RPMI8226 (cell line): ENCODE data around the gene OR1F1.
A peak's percentile ranks its signal among the peaks of the same experiment; 100 is the strongest.
"Not testable (repeated sequence)": the region's sequence is repeated elsewhere in the genome, so short reads cannot be mapped to it uniquely, and the experiment has no call there.

ENCODE experiments used
- DNase-seq: peaks from one replicate; pipeline ENCODE4 v3.0.0-alpha.2; 2015

OR1F1 gene

DNA sequence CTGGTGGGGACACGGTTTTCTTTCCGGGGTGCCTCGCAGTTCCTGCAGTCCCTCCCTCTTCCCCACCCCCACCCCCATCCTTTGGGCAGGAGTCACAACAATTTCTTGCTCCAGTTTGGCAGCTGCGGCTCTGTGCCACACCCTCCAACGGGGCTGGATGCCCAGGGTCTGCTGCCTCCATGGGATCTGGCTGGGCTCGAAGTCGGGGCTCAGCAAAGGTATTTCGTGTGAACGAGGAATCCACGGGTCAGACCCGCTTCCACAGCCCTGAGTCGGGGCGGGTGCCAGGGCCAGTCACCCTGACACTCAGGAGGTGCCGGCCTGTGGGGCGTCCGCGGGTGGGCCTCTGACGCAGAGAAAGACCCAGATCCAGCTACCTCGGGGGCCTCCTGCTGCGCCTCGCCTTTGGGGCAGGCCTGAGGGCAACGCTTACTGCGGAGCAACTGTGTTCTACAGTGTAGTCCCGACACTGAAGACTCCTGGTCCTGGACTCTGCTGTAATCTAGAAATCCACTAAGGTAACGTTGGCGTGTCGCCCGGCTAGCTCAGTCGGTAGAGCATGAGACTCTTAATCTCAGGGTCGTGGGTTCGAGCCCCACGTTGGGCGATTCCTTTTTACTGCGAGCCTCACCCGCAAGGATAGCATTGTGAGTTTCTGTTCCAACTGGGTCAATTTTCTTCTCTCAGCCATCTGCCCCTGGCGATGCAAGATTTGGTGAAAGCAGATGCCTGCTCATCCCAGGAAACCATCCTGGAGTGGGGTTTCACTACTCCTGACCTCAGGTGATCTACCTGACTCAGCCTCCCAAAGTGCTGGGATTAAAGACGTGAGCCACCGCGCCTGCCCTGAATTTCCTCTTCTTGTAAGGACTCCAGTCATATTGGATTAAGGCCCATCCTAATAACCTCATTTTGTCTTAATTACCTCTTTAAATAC lies 12.6 kb upstream of the OR1F1 start:
- peak; percentile 72 for DNase-seq

- no peak for DNase-seq
Measured at GRCh38 chr16:3179651-3180050, 8.4 kb upstream of the OR1F1 start.

- DNase-seq = no peak
Measured at GRCh38 chr16:3180445-3180878, 7.5 kb upstream of the OR1F1 start.

- DNase-seq = not testable (repeated sequence)
Measured at GRCh38 chr16:3182293-3182607, 5.8 kb upstream of the OR1F1 start.

DNA sequence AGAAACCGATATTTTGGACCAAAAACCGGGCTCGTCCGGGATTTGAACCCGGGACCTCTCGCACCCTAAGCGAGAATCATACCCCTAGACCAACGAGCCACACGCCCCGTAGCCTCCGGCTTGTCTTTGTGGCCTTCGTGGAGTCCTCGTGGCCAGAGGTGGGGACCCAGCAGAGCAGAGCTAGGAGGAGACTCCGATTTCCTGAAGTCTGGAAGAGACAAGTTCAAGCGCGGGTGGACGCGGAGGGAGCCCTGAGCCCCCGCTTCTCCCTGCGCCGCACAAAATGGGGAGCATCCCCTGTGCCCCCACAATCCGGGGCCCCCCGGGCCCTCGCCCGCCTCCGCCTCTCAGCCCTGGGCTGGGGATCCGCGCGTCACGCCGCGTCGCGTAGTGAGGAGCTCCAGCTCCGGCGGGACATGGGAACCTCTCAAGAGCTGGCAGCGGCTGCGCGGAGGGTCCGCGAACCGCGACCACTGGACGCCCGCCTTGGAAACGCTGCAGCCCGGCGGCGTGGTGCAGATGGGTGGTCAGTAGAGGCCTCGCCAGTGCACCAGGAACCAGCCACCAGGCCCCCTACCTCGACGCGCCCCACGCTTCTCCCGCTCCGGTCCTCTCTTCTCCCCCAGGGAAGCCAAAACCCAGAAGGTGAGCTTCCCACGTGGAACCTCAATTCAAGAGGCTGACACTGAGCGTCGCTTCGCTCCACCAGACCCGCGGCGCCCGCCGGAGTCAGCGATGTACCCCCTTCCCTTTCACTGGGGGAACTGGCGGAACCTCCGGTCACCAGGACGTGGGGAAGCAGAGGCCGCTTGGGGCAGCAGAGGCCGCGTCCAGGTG lies 5.2 kb upstream of the OR1F1 start:
- peak; percentile 66 for DNase-seq

- no peak for DNase-seq
Measured at GRCh38 chr16:3183445-3184139, 4.4 kb upstream of the OR1F1 start.

- no peak for DNase-seq
Measured at GRCh38 chr16:3186946-3187690, 886 bp upstream of the OR1F1 start.

GRCh38 chr16:3188675-3188924 lies 596 bp downstream of the OR1F1 start:
- DNase-seq = no peak

- peak; percentile 73 for DNase-seq
Measured at GRCh38 chr16:3188925-3189825, 1.2 kb downstream of the OR1F1 start.

DNA sequence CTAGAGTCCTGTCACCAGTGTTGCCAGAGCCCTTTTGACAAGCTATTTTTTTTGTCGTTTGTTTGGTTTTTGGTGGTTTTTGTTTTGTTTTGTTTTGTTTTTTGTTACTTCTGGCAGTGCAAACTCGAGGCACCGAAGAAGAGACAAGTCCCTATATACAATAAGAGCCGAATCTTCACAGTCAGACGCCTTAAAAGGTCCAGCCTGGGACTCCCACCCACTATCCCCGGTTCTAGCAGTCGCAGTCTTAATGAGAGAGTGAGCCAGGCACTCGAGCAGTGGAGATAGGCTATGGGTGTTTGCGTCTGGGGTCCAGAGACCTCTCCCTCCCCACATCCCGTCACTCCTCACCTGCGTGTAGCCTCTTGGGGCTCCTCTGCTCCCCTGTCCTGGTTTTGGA lies 1.9 kb downstream of the OR1F1 start:
- DNase-seq = no peak

GRCh38 chr16:3190949-3191353 lies 2.9 kb downstream of the OR1F1 start:
- peak; percentile 29 for DNase-seq

DNA sequence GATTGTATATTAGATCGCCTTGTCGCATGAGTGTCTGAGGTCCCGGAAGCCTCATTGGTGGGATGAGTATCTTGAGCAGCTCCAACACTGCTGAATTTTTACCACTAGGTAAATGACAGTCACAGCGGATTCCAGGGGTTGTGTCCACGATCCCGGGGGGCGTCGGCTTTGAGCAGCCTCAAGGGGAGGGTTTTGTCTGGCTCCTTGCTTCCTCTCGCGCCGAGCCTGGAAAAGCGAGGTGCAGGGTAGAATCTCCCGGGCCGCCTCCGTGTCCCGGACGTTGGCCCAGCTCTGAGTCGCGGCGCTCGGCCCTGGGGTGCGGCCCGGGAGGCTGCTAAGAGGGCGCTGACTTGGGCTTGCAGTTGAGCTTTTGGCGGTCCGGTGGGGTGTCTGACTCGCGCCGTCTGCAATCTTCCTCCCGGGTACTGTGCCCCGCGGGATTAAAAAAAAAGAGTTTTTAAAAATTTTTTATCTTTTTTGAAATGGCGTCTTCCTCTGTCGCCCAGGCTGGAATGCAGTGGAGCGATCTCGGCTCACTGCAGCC lies 4.5 kb downstream of the OR1F1 start:
- no peak for DNase-seq

- DNase-seq = no peak
Measured at GRCh38 chr16:3193221-3194212, 5.5 kb downstream of the OR1F1 start.

DNA sequence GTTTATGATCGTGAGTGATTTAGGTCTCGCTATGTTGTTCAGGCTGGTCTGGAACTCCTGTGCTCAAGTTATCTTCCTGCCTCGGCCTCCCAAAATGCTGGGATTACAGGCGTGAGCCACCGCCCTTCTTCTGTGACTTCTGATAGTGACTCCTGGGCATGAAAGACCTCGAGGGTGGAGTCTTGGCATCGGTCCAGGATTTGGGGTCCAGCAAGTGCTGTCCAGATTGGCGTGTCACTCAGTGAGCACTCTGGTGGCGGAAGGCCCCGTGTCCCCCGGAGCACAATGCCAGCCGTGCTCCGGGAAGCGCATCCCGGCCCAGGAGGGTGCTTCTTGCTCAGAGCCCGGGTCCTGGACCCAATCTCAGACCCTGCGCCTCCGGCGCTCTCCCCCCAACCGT lies 6.8 kb downstream of the OR1F1 start:
- DNase-seq = no peak

DNA sequence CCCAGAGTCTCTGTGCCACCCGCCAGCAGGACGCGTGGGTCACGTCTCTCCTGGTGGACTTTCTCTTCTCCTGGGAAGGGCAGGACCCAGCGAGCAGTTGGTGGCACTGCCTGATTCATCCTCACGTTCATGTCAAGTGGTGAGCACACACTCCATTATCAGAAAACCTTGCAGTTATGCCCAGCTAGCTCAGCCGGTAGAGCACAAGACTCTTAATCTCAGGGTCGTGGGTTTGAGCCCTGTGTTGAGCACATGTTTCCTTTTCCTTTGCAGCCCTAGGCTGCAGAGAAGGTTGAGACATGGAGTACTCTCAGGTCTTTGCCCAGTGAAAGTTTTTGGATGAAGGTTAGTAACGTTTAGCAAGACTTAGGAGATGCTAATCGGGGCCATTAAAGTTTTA lies 8.0 kb downstream of the OR1F1 start:
- DNase-seq = no peak

DNA sequence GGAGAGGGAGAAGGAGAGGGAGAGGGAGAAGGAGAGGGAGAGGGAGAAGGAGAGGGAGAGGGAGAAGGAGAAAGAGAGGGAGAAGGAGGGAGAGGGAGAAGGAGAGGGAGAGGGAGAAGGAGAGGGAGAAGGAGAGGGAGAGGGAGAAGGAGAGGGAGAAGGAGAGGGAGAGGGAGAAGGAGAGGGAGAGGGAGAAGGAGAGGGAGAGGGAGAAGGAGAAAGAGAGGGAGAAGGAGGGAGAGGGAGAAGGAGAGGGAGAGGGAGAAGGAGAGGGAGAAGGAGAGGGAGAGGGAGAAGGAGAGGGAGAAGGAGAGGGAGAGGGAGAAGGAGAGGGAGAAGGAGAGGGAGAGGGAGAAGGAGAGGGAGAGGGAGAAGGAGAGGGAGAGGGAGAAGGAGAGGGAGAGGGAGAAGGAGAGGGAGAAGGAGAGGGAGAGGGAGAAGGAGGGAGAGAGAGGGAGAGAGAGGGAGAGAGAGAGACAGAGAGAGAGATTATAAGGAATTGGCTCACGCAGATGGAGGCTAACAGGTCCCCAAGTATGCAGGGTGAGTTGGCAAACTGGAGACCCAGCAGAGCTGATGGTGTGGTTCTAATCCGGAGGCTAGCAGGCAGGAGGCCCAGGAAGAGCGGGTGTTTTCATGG lies 9.8 kb downstream of the OR1F1 start:
- not testable (repeated sequence) for DNase-seq

- DNase-seq = no peak
Measured at GRCh38 chr16:3198334-3199072, 10.5 kb downstream of the OR1F1 start.

DNA sequence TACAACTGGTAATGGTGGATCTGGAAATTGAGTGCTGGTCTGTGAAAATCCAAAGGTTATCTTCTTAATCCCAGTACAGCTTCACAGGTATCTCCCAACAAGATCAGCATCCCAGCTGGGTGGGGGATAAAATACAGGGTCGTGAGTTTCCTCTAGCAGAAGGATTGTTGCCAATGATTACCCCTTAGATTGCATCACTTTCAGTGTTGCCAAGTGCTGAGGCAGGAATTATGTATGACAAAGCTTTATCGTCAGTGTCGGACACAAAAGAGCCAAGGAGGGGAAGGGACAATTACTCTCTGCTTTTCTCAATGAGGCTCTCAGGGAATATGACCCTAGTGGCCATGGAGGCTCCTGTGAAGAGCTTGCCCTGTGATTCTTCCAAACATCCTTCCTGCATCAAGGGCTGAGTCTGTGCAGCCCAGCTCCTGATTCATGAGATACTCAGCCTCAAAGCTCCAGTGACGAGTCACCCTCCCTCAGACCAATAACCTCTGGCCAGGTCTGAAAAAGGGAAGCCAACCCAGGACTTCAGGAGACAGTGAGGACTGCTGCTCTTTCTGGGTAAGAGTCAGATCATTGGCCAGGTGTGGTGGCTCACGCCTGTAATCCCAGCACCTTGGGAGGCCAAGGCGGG lies 15.0 kb downstream of the OR1F1 start:
- DNase-seq = no peak
